NCI-H2227 (cell line): ENCODE results near the gene CLDN16.

Experiments used
- DNase-seq: peaks from one replicate; lab custom pipeline; 2025; ENCODE audit not compliant: unreplicated experiment; lab: John Stamatoyannopoulos, UW

Gene CLDN16, protein sequence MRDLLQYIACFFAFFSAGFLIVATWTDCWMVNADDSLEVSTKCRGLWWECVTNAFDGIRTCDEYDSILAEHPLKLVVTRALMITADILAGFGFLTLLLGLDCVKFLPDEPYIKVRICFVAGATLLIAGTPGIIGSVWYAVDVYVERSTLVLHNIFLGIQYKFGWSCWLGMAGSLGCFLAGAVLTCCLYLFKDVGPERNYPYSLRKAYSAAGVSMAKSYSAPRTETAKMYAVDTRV

DNA sequence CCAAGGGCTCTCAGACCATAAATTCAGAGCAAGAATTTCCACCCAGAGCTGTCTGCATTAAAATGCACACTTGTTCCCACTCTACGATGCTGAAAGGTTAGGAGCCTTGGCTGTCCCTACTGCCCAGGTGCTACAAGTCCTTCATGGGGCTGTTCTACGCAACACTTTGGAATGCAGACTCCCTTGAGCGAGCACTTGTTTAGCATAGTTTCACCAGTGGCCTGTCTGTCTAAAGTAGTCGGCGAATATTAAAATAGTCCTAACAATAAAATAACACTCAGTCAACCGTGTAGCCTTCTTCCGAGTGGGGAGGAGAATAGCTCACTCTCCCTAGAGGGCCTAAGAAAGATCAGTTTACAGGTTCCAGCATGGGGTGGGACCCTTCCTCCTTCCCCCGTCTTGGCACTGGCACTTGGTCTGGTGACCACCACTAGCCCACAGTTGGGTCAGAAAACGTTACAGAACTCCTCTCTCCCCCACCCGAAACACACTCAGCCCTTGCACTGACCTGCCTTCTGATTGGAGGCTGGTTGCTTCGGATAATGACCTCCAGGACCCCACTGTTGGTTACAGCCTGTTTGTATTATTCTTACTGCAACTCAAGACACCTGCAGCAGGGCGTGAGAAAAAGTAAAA is at the start of gene CLDN16:
CLDN16 (plus strand) TSS at position 586 of the 636 bp plus-strand sequence. CDS start 167 bp downstream, outside the sequence.
- DNase-seq, result no peak

DNA sequence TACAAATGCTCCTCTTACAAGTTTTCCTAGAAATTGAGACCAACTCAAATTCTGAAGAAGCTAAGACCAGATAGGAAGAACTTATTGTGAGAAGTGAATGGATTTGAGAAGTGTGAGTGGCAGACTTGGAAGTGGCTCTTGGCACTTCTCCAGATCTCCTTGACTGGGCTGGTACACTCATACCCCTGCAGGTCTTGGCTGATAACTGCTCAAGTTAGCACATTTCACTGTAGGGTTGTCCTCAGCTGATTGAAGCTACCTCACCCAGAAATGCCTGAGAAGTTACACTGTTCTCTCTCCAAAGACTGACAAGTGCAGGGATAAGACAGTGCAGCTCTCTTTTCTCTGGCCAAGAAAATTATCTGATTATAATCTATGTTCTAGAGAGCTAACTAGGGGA is 49.2 kb upstream of the CLDN16 start:
- no peak for DNase-seq

DNA sequence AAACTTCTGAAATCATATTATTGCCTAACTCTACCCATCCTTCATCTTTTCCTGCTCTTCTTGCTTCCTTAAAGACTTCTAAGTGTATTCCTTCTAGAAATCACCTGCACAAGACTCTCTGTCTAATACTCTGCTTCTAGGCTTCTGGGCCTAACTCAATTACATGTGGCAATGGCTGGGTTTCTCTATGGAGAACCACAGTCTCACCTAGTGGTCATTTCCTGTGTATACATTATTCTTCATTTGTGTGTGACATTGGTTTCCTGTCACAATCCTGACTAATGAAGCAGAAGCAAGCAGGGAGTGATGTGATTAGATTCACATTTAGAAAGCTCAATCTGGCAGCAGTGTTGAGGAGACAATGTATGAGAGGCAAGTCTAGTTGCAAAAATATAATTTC is 48.8 kb upstream of the CLDN16 start:
- DNase-seq, result no peak

DNA sequence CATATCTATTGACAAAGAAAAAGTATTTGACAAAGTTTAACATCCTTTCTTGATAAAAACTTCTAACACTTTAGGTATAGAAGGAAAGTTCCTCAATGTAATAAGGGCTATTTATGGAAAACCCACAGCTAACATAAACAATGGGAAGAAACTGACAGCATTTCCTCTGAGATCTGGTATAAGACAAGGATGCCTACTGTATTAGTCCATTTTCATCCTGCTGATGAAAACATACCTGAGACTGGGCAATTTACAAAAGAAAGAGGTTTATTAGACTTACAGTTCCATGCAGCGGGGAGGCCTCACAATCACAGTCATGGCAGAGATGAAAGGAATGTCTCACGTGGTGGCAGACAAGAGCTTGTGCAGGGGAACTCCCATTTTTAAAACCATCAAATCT is 47.9 kb upstream of the CLDN16 start:
- no peak for DNase-seq

DNA sequence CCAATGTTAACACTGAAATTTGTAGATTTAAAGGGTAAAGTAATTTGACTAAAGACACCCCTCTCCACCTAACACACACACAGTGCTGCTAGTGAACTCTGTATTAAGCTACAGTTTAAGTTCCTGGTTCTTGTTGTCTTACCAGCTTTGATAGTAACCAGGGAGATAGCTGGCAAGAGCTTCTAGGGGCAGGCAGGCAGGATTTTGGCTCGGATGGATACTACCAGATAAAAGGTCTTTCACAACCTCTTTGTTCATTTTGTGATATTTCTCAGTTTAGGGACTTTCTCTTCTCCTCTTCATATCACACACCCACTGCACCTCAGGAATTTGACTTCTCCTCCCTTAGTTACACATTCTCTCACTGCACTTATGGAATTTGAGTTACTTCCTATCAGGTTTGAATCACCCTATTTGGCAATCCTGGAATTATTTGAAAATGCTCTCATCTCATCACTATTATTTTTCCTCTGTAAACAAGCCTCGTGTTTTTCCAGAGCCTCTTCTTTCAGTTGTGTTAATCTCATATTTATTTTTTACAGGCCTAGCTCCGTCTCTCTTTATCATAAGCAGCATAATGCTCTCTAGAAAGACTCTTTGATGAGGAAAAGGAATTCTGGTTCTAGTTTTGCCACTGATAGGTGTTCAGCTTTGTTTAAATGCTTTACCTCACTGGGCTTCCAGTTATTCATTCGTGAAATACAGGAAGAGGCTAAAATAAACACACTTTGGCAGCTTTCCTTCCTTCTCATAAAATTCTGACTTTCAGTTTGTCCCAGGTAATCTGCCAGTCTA is 42.7 kb upstream of the CLDN16 start:
- no peak for DNase-seq

DNA sequence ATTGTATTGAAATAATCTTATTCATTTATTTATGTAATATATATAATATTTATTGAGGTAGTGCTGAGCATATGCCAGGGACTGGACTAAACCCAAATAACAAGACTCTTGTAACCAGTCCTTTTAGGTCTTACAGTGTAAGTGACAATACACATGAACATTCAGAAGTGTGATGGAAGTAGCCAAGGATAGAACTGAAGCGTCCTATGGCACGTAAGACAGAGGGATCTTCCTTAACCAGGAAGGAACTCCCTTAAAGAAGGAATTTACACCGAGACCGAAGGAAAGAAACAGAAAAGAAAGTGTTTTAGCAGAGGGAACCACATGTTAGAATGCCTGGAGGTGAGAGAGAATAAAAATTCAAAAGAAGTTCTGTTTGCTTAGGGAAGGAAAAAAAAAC is 42.1 kb upstream of the CLDN16 start:
- no peak for DNase-seq

DNA sequence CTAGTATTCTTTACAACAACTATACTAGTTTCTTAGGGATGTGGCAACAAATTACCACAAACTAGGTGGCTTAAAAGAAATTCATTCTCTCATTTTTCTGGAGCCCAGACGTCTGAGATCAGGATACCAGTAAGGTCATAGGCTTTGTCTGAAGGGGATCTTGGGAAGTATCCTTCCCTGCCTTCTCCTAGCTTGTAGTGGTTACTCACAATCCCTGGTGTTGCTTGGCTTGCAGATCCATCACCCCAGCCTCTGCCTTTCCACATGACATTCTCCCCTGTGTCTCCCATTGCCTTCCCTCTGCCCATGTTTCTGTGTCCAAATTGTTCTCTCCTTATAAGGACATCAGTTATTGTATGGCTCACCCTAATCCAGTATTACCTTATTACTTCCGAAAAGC is 41.4 kb upstream of the CLDN16 start:
- DNase-seq, result no peak

DNA sequence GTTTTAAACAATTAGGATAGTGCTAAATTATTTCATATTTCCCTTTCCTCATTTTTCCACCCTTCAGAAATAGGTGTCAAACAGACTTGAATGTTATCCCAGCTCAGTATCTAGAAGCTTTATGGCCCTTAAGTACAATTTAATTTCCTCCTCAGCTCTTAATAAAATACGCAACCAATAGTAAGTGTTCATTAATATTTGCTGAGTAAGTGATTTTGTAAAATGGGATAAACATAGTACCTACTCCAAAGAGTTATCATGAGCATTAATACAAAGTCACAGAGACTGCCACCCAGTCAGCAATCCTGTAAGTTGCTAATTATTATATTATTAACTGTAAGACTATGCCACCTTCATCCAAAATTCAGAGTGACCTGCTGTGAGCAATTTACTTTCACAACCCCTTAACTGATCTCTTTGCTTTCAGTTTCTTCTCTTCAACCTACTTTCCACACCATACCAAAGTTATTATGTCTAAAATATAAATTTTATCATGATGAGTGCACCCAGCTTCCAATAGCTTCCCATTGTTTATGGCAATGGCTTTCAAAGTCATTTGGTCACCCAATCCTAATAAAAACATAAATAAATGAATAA is 35.0 kb upstream of the CLDN16 start:
- DNase-seq, result no peak

DNA sequence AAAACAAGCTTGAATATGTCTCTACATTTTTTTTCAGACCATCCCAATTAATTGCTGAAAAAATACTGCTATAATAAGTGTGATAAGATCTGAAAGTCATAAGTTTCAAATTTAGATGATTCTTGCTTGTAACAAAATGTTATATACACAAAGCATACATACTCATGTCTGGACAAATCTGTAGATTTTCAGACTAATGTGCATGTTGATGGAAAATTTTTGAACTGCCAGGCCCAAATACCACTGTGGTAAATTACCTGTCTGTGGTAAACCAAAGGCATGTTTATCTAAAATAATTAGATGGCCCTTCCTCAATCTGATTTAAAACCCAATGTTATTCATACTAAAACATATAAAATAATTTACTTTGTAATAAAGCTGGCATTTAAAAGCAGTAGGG is 31.7 kb upstream of the CLDN16 start:
- DNase-seq, result no peak

DNA sequence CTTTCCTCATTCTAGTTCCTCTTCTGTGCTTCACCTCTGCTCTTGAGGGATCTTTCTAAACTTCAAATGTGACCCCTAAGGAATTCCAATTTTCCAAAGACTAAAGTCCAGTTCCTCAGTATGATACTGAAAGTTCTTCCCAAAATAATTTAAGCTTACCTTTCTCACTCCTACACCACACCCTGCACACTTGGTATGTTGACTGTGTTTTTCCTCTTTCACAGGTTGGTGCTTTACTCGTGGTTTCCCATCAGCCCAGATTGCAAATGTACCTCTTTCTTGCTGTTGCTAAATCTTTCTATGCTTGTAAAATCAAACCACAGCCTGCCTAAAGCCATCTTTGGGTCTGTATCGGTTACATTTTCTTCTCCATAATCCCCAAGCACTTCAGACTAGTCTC is 30.5 kb upstream of the CLDN16 start:
- DNase-seq, result no peak

DNA sequence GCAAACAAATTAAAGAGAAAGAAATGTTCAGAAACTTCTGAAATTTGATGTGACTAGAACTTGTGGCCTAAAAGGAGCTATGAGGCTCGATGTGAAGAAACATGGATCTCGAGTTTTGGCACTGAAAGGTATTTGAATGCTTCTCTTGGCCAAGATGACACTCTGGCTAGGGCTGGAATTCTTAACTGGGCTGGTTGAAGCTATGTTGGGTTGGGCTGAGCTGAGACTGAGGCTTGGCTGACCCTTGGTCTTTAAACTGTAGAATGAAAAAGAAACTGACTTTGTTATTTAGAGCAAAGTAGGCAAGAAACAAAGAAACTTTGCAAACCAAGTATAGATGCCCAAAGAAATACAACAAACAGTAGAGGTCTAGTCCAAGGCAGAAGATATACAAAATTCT is 28.1 kb upstream of the CLDN16 start:
- no peak for DNase-seq

DNA sequence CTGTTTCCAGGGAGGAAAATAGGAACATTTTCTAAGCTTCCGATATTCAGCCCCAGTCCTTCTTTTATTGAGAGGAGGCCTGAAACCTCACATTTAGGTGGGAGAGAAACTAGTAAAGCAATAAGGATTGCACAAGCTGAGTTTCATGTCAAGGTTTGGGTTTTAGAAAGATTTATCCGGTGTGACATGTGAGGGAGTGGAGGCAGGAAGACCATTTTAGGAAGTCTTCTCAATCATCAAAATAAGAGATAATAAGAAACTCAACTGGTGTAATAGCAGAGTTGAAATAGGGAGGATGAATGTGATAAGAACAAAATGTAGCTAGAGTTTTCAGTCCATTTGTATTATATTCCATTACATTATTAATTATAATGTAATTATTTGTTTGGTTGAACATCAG is 27.7 kb upstream of the CLDN16 start:
- DNase-seq, result no peak

DNA sequence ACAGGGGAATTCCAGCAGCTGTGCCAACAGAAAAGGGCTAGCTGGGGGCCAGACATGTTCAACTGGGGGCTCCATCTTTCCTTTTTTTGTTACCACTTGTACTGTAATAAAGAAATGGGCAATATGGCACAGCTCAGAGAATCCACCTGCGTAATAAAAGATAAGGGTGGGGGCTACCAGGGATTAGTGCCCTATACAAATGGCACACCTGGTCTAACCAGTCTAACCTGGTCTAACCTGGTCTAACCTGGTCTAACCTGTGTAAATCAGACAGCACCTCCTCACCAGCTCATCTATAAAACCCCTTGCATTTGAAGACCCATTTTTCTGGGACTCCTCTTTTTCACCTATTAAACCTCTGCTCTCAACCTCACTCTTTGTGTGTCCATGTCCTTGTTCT is 26.2 kb upstream of the CLDN16 start:
- no peak for DNase-seq

DNA sequence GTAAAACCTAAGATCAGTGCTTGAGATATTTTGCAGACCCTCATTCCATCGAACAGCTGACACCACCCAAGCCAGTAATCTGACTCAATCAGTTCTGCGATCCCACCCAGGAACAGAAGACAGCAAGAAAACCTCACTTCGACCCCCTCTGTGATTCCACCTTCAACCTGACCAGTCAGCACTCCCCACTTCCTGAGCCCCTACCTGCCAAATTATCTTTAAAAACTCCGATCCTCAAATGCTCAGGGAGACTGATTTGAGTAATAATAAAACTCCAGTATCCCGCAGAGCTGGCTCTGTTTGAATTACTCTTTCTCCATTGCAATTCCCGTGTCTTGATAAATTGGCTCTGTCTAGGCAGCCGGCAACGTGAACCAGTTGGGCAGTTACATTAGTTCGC is 25.7 kb upstream of the CLDN16 start:
- DNase-seq, result no peak

DNA sequence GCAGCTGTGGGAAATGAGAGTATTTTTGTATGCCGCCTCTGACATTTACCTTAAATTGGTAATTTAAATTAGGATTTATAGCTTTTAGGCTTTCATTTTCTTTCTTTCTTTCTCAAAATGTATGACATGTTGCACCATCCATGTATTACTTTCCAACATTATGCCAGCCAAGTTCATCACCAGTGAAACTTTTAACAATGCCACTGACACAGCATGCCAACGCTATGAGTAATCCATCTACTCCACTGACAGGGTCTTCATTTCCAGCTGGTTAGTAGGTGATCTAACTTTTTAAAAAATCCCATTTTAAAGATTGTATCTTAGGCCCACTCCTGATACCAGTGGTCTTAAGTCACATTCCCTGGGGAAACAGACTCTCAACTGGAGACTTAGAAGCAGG is 21.8 kb upstream of the CLDN16 start:
- DNase-seq, result no peak

DNA sequence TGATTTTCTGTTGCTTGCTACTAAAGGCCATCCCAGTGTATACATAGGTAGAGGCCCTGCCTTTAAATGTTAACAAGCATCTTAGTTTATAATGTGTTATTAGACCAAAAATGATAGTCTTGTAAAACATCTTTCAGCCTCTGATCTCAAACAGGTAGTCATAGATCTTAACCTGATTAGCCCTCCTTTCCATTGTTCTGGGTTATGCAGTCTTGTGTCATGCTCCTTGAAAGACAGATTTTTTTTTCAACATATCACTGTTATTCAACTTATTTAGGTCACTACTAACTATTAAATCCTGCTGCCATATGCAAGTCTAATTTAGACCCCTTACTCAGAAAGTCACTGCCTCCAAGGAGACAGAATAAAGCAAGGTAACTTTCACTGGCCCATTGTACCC is 19.1 kb upstream of the CLDN16 start:
- DNase-seq, result no peak

DNA sequence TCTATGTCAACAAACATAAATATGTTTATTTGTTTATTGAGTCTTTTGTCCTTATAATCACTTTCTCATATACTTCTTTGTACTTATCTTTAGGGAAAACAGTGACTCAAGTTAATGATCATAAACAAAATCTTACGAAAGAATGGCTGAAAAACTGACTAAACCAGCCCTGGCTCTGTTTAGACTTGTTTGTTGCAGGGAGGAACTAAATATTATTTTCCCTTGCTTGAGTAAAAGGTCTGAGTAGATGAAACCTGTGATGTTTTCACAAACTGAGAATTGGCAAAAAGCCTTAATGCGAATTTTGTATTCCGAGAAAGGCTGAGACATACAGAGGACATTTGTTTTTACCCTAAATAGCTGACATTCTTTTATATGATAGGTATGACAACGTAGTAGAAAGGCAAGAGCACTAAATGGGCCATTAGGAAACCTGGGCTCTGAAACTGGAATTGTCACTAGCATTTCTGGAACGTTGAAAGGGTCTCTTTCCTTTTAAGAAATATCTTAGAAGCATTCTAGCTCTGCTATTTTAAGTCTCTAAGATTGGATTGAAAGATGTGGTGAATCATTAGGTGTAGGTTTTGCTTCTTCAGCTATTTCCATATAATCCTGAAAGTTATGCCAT is 18.2 kb upstream of the CLDN16 start:
- DNase-seq, result no peak

DNA sequence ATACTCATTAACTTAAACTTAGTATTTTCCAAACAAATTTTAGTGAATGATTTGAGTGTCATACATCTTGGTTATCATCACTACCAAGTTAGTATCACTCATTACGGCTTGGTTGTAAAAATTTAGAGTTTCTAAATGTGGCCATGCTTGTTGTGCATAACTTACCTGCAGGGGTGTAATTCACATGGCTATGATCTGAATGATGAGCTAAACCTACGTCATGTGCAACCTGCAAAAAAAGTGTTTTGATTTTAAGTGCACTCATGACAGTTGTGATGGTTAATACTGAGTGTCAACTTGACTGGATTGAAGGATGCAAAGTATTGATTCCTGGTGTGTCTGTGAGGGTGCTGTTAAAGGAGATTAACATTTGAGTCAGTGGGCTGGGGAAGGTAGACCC is 17.6 kb upstream of the CLDN16 start:
- no peak for DNase-seq

DNA sequence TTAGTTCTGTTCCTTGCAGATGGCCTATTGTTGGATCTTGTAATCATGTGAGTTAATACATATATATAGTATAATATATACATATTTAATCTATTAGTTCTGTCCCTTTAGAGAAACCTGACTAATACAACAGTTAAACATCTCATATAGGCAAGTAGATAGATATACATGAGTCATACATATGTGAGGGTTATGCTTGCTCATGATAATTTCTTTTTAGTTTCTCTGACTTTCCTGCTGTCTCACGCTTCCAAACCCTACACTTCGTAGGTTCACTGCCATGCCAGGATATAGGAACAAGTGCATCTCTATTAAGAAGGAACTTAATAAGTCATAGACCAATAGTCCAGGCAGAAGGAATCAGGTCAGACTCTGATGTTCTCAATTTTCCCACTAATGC is 16.8 kb upstream of the CLDN16 start:
- no peak for DNase-seq

DNA sequence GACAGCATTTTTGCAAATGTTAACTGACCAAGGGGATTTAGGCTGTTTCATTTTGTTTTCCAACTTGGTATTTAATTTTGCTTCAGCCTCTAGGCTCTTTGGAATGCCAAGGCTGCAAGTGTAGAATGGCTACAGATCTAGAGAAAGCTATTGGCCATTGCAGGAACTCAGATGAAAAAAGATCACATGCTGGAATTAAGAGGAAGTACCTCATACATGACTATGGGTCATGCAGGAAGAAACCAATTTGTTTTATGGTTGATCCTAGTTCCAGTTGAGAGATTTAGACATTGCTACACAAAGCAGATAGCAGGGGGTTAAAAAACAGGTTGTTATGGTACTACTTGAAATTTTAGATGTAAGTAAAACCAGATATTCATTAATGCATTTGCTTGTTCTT is 12.7 kb upstream of the CLDN16 start:
- no peak for DNase-seq

DNA sequence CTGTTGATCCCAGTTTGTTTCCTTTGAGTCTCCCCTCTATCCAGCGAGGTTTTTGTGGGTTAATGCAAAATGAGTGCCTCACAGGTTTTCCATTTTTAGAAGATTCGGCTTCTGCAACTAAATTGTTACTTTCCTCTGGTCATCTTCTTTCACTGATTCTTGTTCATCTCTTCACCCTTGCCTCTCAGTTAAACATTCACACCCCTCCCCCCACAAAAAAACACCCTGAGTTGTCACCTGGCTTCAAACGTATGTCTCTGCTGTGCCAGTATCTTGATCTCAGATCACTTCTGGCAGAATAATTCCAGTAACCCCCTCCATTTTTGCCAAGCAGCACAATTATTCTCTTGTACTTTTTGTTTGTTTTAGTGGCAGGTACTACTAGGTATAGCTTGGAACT is 12.3 kb upstream of the CLDN16 start:
- no peak for DNase-seq
